HL-60 (cell line): ENCODE data around the gene STARD4.

ENCODE experiments used
- DNase-seq, 2 experiments: peaks; one replicate each; pipeline ENCODE4 v3.0.0-alpha.2; 2010 to 2020; ENCODE audit warnings: low read depth in 1 of 2, low spot score in 1 of 2
- H3K27ac ChIP-seq: fragments of 250-450 bp; sonication (Bioruptor Pico); replicated peaks from 2 replicates; pipeline ENCODE4 v1.5.1; 2020; ENCODE audit warnings: mild to moderate bottlenecking, moderate library complexity
- H3K27me3 ChIP-seq: fragments of 250-450 bp; sonication (Bioruptor Pico); 2 replicates; pipeline ENCODE4 v1.5.1; 2021; ENCODE audit warnings: mild to moderate bottlenecking, moderate library complexity; ENCODE audit not compliant: insufficient read depth, poor library complexity, severe bottlenecking
- H3K4me3 ChIP-seq: replicated peaks from 2 replicates; pipeline ENCODE4 v1.5.1; 2011; ENCODE audit warnings: mild to moderate bottlenecking, control low read depth, low read length; ENCODE audit not compliant: insufficient read depth
- CTCF ChIP-seq: IDR thresholded peaks from one replicate; pipeline ENCODE4 v1.5.1; 2011; ENCODE audit warnings: low read length, control low read depth, inconsistent platforms; ENCODE audit not compliant: insufficient read depth
- GABPA ChIP-seq: IDR thresholded peaks from 2 replicates; pipeline ENCODE4 v1.6.1; 2012; ENCODE audit warnings: low read depth
- POLR2AphosphoS5 ChIP-seq: IDR thresholded peaks from 2 replicates; pipeline ENCODE4 v1.6.1; 2012; ENCODE audit warnings: low read depth
- SPI1 ChIP-seq: IDR thresholded peaks from 2 replicates; pipeline ENCODE4 v1.6.1; 2012; ENCODE audit warnings: low read depth, mild to moderate bottlenecking, borderline replicate concordance
- TF ChIP-seq, protein P1 (sequence below): IDR thresholded peaks from 2 replicates; pipeline ENCODE4 v1.6.1; 2012; ENCODE audit warnings: low read depth; ENCODE audit not compliant: insufficient replicate concordance

The STARD4 gene

DNA sequence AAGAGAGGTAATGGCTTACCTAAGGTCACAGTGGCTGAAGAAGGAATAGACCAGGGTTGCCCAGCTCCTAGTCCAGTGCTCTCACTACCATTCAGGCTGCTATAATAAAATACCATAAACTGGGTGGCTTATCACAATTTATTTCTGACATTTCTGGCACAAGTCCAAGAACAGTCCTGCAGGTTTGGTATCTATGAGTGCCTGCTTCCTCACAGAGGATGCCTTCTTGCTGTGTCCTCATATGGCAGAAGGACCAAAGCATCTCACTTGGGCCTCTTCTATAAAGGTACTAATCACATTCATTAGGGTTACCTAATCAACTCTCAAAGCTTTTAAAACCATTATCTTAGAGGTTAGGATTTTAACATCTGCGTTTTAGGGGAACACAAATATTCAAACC, 17.2 kb downstream of the STARD4 start:
- no peak for TF ChIP-seq SPI1
- no peak for TF ChIP-seq POLR2AphosphoS5
- TF ChIP-seq GABPA = no peak
- TF ChIP-seq, protein P1, sequence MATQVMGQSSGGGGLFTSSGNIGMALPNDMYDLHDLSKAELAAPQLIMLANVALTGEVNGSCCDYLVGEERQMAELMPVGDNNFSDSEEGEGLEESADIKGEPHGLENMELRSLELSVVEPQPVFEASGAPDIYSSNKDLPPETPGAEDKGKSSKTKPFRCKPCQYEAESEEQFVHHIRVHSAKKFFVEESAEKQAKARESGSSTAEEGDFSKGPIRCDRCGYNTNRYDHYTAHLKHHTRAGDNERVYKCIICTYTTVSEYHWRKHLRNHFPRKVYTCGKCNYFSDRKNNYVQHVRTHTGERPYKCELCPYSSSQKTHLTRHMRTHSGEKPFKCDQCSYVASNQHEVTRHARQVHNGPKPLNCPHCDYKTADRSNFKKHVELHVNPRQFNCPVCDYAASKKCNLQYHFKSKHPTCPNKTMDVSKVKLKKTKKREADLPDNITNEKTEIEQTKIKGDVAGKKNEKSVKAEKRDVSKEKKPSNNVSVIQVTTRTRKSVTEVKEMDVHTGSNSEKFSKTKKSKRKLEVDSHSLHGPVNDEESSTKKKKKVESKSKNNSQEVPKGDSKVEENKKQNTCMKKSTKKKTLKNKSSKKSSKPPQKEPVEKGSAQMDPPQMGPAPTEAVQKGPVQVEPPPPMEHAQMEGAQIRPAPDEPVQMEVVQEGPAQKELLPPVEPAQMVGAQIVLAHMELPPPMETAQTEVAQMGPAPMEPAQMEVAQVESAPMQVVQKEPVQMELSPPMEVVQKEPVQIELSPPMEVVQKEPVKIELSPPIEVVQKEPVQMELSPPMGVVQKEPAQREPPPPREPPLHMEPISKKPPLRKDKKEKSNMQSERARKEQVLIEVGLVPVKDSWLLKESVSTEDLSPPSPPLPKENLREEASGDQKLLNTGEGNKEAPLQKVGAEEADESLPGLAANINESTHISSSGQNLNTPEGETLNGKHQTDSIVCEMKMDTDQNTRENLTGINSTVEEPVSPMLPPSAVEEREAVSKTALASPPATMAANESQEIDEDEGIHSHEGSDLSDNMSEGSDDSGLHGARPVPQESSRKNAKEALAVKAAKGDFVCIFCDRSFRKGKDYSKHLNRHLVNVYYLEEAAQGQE = no peak
- no peak for TF ChIP-seq CTCF
- no peaks in the 10 kb centered on the region for H3K27me3 ChIP-seq
- no peak for DNase-seq
- H3K4me3 ChIP-seq = no peak overlapping the region
- no peak overlapping the region for H3K27ac ChIP-seq

DNA sequence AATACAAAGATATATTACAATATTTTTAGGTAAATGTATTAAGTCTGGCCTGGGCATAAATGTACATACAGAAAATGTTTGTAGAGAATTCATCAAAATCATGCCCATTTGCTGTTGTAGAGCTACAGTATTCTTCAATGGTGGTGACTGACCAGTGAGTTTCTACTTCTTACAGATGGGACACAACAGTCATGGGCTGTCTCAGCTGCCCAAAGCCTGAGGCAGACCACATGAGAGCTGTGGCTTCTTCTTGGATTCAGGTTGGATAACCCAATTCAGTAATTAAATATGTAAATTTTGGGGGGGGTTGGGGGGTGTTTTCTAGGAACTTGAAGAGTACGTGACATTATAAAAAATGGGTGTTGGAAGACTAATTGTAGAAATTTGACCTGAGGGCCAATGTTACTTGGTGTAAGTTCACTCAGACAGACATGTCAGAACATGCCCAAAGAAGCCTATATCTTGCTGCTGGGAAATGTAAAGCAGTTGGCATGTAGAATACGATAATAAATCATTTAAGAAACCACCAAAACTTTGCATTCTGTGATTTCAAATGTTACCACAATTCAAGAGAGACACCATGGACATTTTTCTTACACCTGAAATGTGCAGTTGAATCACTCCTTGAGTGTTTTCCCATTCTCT, 17.9 kb downstream of the STARD4 start:
- TF ChIP-seq CTCF (no peak), POLR2AphosphoS5 (no peak)
- TF ChIP-seq, protein P1 = no peak
- DNase-seq = no peak
- no peaks in the 10 kb centered on the region for H3K27me3 ChIP-seq
- H3K4me3 ChIP-seq = no peak overlapping the region
- H3K27ac ChIP-seq = no peak overlapping the region

DNA sequence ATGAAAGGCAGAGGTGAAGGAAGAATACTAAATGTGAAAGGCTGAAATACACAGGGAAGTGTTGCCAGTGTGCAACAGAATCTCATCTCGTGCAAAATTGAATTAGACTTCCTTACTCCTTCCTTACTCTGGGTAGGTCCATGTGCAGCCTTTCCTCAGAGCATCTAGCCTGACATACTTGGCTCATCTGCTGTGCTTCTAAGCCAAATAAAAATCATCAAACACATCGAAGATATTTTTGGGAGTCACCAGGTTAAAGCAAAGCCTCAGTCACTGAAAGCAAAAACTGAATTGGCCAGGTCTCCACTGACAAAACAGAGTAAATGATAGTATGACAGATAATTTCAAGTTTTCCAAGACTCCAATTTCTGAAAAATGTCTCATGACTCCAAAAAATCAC, 19.3 kb downstream of the STARD4 start:
- Histone ChIP-seq H3K27ac (no peak overlapping the region), H3K4me3 (no peak overlapping the region), H3K27me3 (no peaks in the 10 kb centered on the region)
- no peak for TF ChIP-seq GABPA
- no peak for TF ChIP-seq POLR2AphosphoS5
- TF ChIP-seq, protein P1 = no peak
- no peak for TF ChIP-seq CTCF
- no peak for TF ChIP-seq SPI1
- no peak for DNase-seq
